HG02678 (cell line): Measurements from ENCODE around the gene HS6ST1.

Source experiments
- ATAC-seq: cut with Tn5 transposase; IDR thresholded peaks from one replicate; pipeline ENCODE4 v1.9.1; 2021; ENCODE audit warnings: mild to moderate bottlenecking, moderate library complexity; ENCODE audit not compliant: unreplicated experiment

The HS6ST1 gene

GRCh38 chr2:128300151-128301020, 18.3 kb downstream of the HS6ST1 start:
- no peak for ATAC-seq

GRCh38 chr2:128299628-128300027, 19.0 kb downstream of the HS6ST1 start:
- ATAC-seq, result no peak

- ATAC-seq, result no peak
These were observed 19.7 kb downstream of the HS6ST1 start for GRCh38 chr2:128298846-128299507.

- no peak for ATAC-seq
These were observed 20.4 kb downstream of the HS6ST1 start for GRCh38 chr2:128298286-128298685.

DNA sequence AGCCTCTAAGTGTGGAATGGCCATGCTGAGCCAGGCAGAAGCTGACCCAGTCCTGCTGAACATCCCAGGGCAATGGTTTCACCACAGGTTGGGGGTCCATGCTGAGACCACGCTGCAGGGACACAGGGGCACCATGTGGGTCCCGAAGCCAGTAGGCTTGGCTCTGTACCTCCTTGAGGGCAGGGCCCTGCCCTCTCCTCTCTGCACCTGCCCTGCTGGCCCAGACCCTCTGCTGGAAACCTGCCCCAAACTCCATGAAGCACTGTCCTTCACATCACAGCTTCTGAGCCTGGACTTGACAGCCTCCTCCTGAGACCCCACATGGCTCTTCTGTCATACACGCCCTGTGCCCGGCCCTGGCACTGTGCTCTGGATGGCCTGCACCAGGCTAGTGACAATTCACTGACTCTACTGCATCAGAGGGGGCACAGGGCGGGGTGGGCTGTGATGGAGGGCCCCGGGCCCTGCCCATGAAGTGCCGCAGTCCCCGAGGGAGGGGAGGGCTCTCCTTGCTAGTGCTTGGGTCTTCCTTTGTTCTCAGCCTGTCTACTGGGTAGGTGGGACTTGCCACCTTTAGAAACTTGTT, 24.7 kb downstream of the HS6ST1 start:
- no peak for ATAC-seq

- no peak for ATAC-seq
These were observed 25.3 kb downstream of the HS6ST1 start for GRCh38 chr2:128293426-128293755.

DNA sequence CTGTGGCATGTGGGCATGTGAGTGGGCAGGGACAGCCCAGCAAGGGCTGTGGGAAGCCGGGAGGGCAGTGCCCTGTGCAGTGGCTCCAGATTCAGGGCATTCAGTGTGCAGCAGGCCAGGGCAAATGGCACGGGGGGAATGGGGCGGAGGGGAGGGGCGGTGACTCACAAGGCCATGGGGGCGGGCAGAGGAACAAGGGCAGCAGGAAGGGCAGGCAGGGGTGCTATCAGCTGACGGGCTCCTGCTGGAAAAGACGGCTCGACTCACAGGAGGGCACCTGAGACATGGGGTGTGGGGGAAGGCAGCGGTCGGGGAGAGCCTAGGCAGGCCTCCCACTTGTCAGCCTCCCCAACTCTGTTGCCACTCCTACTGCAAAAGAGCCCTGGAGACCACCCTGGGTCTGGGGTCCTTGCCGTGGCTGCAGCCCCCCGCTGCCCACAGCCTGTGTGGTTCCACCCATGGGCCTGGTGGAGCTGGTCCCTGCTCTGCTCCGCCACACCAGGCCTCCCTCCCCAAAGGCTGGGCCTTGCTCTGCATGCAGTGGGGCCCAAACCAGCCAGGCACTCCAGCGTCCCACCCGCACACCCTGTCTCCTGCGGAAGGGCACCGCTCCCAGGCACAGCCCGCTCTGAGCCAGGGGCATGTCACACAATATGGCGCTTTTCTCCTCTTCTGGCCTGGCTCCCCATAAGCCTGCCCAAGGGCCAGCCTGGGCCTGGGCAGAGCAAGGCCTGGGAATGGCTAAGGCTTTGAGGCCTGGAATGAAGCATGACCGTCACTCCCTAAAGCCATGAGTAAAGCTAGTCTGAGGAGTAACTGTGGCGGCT, 25.9 kb downstream of the HS6ST1 start:
- ATAC-seq, result no peak

GRCh38 chr2:128291844-128292598, 26.6 kb downstream of the HS6ST1 start:
- no peak for ATAC-seq

- no peak for ATAC-seq
These were observed 27.4 kb downstream of the HS6ST1 start for GRCh38 chr2:128291161-128291843.

DNA sequence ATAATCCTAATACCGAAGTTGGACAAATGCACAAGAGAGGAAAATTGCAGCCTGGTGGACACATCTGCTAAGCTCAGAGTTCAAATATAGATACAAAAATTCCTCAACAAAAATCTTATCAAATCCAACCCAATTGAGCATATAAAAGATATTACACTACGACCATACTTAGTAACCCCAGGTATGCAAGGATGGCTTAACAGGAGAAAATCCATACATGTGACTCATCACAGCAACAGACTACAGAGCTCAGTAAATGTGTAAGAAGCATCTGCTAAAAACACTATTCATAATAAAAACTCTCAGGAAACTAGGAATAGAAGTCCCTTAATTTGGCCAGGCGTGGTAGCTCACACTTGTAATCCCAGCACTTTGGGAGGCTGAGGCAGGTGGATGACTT, 28.3 kb downstream of the HS6ST1 start:
- ATAC-seq, result no peak

DNA sequence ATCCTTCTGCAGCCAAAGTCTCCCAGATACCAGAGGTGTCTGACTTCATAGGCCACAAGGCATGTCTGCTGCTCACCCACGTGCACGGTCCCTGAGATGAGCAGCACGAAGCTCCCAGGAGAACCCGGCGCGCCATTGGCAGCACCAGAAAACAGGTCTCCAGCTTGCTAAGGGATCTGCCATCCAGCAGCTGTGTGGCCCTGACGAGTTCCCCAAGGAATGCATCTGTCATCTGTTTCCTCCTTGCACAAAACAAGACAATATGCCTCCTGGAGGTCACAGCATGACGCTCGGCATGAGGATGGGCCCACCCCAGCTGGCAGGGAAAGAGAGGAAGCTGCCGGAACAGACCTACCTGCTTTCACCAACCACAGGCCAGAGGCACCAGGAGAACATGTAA, 29.2 kb downstream of the HS6ST1 start:
- ATAC-seq, result no peak

- no peak for ATAC-seq
These were observed 29.9 kb downstream of the HS6ST1 start for GRCh38 chr2:128288781-128289180.

DNA sequence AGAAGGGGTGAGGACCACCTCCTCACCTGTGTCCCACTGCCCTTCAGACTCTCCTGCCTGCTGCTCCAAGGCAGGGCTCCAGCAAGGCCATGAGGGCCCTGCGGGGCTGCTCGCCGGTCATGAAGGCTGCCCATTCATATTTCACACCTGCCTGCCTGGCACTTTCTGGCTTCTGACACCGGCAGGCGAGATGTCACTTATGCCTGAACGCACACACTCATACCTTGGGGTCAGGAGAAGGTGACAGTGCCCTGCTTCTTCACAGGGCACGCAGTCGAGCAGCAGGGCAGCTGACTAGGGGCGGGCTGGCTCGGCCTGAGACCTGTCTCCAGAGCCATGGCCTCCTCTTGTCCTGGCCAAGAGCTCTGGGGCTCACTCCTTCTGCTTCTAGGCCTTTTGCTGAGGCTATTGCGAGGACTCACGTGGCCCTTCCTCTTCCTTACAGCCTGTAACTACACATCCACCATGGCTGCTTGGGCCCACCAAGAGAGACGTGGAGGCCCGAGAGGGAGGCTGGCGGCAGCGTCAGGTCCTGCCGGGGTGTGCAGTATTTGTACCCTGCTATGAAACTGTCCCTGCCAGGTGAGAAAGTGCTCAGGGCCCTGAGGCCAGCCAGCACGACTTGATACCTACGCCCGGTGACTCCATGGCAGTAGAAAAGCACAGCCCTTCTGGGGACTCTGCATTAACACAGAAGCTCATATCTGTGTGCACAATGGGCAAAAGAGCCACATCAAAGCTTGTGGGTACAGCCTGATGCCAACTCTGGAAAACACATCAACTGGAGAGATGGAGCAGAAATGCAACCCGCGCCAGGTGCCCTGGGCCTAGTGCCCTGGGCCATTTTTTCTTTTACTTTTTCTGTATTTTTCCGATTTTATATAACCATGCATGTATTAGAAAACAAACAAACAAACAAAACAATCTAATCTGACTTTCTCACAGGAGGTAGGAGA, 30.6 kb downstream of the HS6ST1 start:
- no peak for ATAC-seq

DNA sequence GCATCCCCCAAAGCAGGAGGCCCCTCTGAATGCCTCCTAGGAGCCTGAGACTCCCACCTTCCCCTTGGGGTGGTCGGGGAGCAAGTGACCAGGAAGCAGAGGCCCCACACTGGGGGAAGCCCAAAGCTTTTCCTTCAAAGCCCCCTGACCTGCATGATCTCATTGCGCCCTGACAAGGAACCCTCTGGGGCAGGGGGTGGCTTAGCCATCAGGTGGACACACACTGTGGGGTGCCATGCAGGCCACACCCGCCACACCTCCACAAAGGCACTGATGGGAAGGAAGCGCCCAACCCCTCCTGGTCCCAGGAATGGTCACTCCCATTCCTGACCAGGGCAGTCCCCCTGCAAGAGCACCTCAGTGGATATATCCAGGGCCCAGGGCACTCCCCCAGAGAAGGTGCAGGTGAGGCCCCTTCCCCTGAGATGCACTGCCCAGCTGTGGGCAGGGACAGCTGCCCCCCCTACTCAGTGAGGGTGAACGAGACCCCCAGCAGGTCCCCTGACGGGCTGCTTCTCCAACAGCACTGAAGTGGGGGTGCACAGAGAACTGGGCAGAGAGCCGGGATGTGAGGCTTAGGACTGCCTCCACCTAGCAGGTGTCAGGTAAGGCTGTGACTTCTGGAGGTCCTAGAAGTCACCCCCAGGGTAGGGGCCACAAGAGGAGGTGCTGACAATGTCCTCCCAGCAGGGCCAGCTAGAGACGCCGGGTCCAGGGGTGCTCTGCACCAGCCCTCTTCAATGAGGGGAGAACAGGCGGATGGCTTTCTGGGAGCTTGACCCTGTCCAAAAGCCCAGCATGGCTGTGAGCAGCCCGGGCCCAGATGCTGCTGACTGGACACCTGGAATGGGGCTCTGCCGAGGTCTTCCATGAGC, 31.5 kb downstream of the HS6ST1 start:
- ATAC-seq, result no peak

GRCh38 chr2:128286011-128286721, 32.5 kb downstream of the HS6ST1 start:
- no peak for ATAC-seq

- no peak for ATAC-seq
These were observed 33.2 kb downstream of the HS6ST1 start for GRCh38 chr2:128285329-128285931.

- ATAC-seq, result no peak
These were observed 33.8 kb downstream of the HS6ST1 start for GRCh38 chr2:128284841-128285240.
